B cell (primary cell): ENCODE data around the gene CLDN11.
A peak's percentile ranks its signal among the peaks of the same experiment; 100 is the strongest.

Source experiments
- CTCF ChIP-seq: fragments of 200-600 bp; IDR thresholded peaks from one replicate; pipeline ENCODE4 v1.8.0; 2022; ENCODE audit warnings: antibody characterized with exemption, mild to moderate bottlenecking
- EZH2 ChIP-seq: IDR thresholded peaks from 2 replicates; pipeline ENCODE4 v1.6.1; 2012; ENCODE audit warnings: borderline replicate concordance, low read depth, mild to moderate bottlenecking, moderate library complexity, low read length; ENCODE audit not compliant: insufficient read depth, poor library complexity, severe bottlenecking

GRCh38 chr3:170414202-170414663, 4.4 kb upstream of the CLDN11 start:
- TF ChIP-seq CTCF (peak; percentile 92), EZH2 (no peak)
